ENCODE data around the gene UGT3A1. TPM values are rescaled to one million over a fixed set of nuclear protein-coding genes. Genes with fewer than 3 reads are reported as not detected.

The UGT3A1 gene
- total and polyA plus RNA-seq, 2 experiments from 2014 or later, result 1.6 to 3.1 TPM

DNA sequence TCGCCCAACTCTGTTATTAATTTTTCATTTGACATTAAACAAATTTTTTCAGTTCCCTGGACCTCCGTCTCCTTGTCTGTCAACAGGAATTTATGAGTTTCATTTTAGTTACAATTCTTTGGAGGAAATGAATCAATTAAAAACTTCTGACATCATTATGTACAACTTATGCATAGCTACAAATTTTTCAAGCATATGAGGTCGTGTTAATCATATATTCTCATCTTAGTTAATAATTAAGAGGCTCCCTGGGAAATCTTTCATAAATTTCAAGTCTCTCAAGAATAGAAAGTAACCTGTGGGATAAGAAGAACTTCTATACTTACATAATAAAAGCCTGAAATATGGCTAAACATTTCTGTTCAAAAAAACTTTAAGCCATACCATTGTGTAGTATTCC lies 3.4 kb downstream of the UGT3A1 start:
- ATAC-seq (no peak), DNase-seq (ENCODE audit: low spot score) (no peak)
- Histone ChIP-seq H3K9me2 (ENCODE audit: insufficient read depth) (no peaks in the 10 kb centered on the region), H3K79me2 (replicated peaks; ENCODE audit: insufficient read depth) (no peaks in the 10 kb centered on the region), H3F3A (replicated peaks; ENCODE audit: low read depth) (no peaks in the 10 kb centered on the region), H3K4me3 (no peak overlapping the region), H3K27me3 (ENCODE audit: insufficient read depth) (peaks cover 26% of the 10 kb centered on the region), H2AFZ (no peak overlapping the region), H3K4me1 (ENCODE audit: insufficient read depth) (peaks cover 7% of the 10 kb centered on the region; the same call in 1 of the 2 replicates), H4K20me1 (replicated peaks; ENCODE audit: insufficient read depth) (no peaks in the 10 kb centered on the region), H3K36me3 (ENCODE audit: insufficient read depth) (peaks cover 2% of the 10 kb centered on the region; the same call in 1 of the 2 replicates), H3K4me2 (no peak overlapping the region), H3K27ac (ENCODE audit: low read depth) (no peak overlapping the region)
- TF ChIP-seq ZNF114 (CRISPR knock-in tag; IDR thresholded peaks at IDR 0.05), result no peak
- TF ChIP-seq ZNF331 (CRISPR knock-in tag; IDR thresholded peaks at IDR 0.05; ENCODE audit: low read depth), result no peak
- TF ChIP-seq EZH2phosphoT487 (IDR thresholded peaks at IDR 0.05; ENCODE audit: unreplicated experiment), result no peak
- TF ChIP-seq, protein P1, sequence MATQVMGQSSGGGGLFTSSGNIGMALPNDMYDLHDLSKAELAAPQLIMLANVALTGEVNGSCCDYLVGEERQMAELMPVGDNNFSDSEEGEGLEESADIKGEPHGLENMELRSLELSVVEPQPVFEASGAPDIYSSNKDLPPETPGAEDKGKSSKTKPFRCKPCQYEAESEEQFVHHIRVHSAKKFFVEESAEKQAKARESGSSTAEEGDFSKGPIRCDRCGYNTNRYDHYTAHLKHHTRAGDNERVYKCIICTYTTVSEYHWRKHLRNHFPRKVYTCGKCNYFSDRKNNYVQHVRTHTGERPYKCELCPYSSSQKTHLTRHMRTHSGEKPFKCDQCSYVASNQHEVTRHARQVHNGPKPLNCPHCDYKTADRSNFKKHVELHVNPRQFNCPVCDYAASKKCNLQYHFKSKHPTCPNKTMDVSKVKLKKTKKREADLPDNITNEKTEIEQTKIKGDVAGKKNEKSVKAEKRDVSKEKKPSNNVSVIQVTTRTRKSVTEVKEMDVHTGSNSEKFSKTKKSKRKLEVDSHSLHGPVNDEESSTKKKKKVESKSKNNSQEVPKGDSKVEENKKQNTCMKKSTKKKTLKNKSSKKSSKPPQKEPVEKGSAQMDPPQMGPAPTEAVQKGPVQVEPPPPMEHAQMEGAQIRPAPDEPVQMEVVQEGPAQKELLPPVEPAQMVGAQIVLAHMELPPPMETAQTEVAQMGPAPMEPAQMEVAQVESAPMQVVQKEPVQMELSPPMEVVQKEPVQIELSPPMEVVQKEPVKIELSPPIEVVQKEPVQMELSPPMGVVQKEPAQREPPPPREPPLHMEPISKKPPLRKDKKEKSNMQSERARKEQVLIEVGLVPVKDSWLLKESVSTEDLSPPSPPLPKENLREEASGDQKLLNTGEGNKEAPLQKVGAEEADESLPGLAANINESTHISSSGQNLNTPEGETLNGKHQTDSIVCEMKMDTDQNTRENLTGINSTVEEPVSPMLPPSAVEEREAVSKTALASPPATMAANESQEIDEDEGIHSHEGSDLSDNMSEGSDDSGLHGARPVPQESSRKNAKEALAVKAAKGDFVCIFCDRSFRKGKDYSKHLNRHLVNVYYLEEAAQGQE (IDR thresholded peaks at IDR 0.05; ENCODE audit: unreplicated experiment), result no peak
- TF ChIP-seq STAT1 (IDR thresholded peaks at IDR 0.05; ENCODE audit: unreplicated experiment), result no peak
- no peak for TF ChIP-seq CREB1 (CRISPR knock-in tag; IDR thresholded peaks at IDR 0.05; ENCODE audit: low read depth)
- no peak for TF ChIP-seq NANOG (IDR thresholded peaks at IDR 0.05; ENCODE audit: borderline replicate concordance)
- no peak for TF ChIP-seq EZH2 (IDR thresholded peaks at IDR 0.05; ENCODE audit: low read depth, unreplicated experiment)
- TF ChIP-seq, protein P2, sequence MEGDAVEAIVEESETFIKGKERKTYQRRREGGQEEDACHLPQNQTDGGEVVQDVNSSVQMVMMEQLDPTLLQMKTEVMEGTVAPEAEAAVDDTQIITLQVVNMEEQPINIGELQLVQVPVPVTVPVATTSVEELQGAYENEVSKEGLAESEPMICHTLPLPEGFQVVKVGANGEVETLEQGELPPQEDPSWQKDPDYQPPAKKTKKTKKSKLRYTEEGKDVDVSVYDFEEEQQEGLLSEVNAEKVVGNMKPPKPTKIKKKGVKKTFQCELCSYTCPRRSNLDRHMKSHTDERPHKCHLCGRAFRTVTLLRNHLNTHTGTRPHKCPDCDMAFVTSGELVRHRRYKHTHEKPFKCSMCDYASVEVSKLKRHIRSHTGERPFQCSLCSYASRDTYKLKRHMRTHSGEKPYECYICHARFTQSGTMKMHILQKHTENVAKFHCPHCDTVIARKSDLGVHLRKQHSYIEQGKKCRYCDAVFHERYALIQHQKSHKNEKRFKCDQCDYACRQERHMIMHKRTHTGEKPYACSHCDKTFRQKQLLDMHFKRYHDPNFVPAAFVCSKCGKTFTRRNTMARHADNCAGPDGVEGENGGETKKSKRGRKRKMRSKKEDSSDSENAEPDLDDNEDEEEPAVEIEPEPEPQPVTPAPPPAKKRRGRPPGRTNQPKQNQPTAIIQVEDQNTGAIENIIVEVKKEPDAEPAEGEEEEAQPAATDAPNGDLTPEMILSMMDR (conservative IDR thresholded peaks at IDR 0.05; ENCODE audit: low read depth in 2 of 2), result no peak
- no peak for TF ChIP-seq JUNB (IDR thresholded peaks at IDR 0.05; ENCODE audit: unreplicated experiment)
- TF ChIP-seq, protein P3, sequence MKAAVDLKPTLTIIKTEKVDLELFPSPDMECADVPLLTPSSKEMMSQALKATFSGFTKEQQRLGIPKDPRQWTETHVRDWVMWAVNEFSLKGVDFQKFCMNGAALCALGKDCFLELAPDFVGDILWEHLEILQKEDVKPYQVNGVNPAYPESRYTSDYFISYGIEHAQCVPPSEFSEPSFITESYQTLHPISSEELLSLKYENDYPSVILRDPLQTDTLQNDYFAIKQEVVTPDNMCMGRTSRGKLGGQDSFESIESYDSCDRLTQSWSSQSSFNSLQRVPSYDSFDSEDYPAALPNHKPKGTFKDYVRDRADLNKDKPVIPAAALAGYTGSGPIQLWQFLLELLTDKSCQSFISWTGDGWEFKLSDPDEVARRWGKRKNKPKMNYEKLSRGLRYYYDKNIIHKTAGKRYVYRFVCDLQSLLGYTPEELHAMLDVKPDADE (IDR thresholded peaks at IDR 0.05), result no peak
- no peak for TF ChIP-seq POLR2AphosphoS5 (IDR thresholded peaks at IDR 0.05; ENCODE audit: low read depth)
- H3K36me3 Mint-ChIP-seq (ENCODE audit: low read depth), result peaks cover 3% of the 10 kb centered on the region
- peaks cover 10% of the 10 kb centered on the region for H3K9me3 Mint-ChIP-seq
- H3K27ac Mint-ChIP-seq, result no peak overlapping the region
- H3K27me3 Mint-ChIP-seq (ENCODE audit: insufficient read depth, low read depth, poor library complexity), result peaks cover 10% of the 10 kb centered on the region
- peaks cover 9% of the 10 kb centered on the region for H3K4me1 Mint-ChIP-seq
- H3K4me3 Mint-ChIP-seq, result no peak overlapping the region

Measured in GM23338 (cell line).